Epidermal melanocyte (primary cell): ENCODE data around the gene PRCP.
A peak's percentile ranks its signal among the peaks of the same experiment; 100 is the strongest.
"Not testable (repeated sequence)": the region's sequence is repeated elsewhere in the genome, so short reads cannot be mapped to it uniquely, and the experiment has no call there.

Experiments used
- DNase-seq: peaks from one replicate; pipeline ENCODE4 v3.0.0; 2011; ENCODE audit warnings: low spot score; ENCODE audit not compliant: insufficient read length

The PRCP gene

GRCh38 chr11:82872377-82873150, 27.7 kb downstream of the PRCP start:
- no peak for DNase-seq

DNA sequence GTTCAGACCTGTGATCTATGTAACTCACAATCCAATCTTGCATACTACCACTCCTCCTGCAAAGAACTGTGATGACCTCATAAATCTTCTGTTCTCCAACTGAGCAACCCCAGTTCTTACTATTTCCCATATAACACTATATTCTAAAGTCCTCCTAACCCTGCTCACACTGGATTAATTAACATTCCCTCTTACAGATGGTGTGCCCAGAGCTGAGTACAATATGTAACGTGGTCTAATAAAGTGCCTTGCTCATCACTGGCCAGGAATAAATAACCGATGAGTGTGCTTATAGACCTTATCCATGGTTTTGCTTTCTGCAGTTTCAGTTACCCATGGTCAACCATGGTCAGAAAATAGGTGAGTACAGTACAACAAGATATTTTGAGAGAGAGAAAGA, 28.6 kb downstream of the PRCP start:
- no peak for DNase-seq

GRCh38 chr11:82869657-82870056, 30.6 kb downstream of the PRCP start:
- no peak for DNase-seq

- DNase-seq = peak; percentile 44
Measured at GRCh38 chr11:82867495-82868082, 32.6 kb downstream of the PRCP start.

GRCh38 chr11:82865841-82866240, 34.4 kb downstream of the PRCP start:
- DNase-seq = no peak

GRCh38 chr11:82864268-82864667, 36.0 kb downstream of the PRCP start:
- peak; percentile 49 for DNase-seq

DNA sequence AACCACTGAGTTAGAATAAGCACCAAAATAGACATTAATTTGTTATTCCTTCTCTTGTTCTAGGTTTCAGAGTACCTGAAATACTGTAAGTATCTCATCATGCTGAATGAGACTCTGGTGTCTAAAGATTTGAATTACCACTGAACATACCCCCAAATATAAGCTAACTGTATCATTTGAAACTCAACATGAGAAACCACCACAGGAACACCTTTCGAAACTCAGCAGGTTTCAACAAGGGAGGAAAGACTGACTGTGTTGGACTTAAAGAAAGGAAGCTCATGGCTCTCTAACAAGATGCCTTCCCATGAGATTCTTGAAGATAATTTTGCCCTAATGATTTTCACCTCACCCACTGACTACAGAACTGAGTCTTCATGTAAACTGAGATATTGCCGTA, 37.0 kb downstream of the PRCP start:
- DNase-seq = no peak

- no peak for DNase-seq
Measured at GRCh38 chr11:82862379-82862778, 37.9 kb downstream of the PRCP start.

DNA sequence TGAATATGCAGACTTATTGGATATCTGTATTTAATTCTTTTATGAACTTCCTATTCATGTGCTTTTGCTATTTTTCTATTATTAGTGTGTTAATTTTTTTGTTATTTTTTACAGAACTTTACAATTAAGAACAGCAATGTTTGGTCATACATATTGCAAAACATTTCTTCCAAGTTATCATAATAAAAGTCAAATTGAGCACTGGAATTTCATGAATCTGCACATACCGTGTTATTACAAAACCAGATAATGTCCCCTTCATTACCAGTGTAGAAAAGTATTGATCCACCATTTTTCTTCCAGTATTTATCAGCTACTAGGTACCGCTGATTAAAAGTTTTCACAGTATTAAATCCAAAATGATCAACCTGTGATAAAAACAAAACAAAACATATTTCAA, 40.5 kb downstream of the PRCP start:
- no peak for DNase-seq

- DNase-seq = no peak
Measured at GRCh38 chr11:82858556-82859091, 41.6 kb downstream of the PRCP start.

GRCh38 chr11:82858133-82858532, 42.1 kb downstream of the PRCP start:
- DNase-seq = no peak

DNA sequence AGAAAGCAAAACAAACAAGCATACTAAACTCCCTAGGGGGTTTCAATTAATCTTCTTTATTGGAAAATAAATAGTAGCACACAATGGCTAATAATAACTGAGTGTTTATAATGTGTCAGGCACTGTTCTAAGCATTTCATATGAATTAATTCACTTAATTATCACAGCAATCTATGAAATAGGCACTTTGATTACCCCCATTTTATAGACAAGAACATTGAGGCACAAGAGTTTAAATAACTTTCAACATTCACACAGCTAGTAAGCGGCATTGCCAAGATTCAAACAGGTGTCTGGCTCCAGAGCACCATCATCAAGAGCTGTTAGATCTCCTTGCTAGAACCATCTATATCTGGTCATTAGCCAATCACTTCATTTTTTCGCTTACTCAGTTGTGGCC, 43.1 kb downstream of the PRCP start:
- DNase-seq = no peak

DNA sequence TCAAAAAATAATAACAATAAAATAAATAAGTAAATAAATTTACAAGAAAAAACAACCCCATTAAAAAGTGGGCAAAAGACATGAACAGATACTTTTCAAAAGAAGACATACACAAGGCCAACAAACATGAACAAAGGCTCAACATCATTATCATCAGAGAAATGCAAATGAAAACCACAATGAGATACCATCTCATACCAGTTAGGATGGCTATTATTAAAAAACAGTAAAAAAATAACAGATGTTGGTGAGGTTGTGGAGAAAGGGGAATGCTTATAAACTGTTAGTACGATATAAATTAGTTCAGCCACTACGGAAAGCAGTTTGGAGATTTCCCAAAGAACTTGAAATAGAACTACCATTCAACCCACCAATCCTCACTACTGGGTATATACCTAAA, 44.6 kb downstream of the PRCP start:
- no peak for DNase-seq

DNA sequence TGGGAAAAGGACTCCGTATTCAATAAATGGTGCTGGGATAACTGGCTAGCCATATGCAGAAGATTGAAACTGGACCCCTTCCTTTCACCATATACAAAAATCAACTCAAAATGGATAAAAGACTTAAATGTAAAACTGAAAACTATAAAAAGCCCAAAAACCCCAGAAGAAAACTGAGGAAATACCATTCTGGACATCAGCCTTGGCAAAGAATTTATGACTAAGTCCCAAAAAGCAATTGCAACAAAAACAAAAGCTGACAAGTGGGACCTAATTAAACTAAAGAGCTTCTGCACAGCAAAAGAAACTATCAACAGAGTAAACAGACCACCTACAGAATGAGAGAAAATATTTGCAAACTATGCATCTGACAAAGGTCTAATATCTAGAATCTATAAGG, 45.3 kb downstream of the PRCP start:
- DNase-seq = not testable (repeated sequence)

GRCh38 chr11:82854242-82854641, 46.0 kb downstream of the PRCP start:
- no peak for DNase-seq

DNA sequence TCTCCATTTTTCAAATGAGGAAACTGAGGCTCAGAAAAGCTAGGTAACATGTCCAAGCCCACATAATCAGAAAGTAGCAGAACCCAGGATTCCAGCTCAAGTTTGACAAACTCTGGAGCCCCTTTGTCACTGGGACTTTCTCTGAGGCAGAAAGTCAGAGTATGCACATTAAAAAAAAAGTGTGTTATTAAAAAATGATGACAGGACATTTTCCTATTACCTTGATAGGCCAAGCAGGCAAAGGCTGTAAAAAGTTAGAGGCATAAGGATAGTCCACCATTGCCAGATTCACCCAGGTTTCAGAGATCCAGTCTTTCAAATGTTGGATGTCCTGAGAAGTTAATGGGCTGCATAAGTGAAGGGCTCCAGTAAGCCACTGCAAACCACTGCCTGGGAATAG, 51.4 kb downstream of the PRCP start:
- no peak for DNase-seq

- no peak for DNase-seq
Measured at GRCh38 chr11:82845356-82846353, 54.6 kb downstream of the PRCP start.

DNA sequence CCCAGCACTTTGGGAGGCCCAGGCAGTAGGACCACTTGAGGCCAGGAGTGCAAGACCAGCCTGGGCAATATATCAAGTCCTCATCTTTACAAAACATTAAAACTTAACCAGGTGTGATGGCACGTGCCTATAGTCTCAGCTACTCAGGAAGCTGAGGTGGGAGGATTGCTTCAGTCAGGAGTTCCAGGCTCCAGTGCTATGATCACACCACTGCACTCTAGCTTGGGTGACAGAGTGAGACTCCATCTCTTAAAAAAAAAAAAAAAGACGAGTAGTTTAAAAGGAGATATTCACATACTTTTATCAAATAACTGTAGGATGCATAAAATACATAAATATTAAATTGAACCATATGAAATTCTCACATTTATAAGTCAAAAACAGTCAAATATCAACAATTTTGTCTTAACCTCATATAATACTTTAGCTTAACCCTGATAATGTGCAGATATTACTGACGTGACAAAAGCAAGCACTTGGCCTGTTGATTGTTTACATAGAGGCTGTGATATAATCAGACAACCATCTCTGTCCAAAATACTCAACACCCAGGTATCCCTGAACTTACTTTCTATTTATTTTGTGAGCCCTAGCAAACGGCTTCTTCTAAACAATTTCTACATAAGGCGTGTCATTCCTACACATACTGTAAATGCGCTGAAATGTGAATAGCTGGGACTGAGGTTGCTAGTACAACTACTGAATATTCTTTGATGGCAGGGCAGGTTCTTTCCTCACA, 57.0 kb downstream of the PRCP start:
- DNase-seq = no peak

DNA sequence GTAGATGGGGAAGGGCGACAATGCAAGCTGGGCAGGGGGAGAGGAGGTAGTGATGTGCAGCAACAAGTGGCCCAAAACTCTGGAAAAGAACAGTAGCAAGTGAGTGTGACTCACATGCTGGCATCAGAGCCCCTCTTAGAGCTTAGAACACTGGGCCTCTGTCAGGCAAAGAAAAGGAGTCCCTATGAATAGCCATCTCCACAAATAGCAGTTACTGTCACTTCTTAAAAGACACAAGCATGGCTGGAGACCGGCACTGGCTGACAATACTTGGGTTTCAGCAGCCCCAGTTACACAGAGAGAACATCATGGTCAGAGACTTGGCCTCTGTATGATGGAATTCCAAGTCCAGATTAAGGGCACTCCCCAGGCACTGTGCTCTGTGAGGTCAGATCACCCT, 58.2 kb downstream of the PRCP start:
- DNase-seq = no peak

- DNase-seq = no peak
Measured at GRCh38 chr11:82837650-82838049, 62.6 kb downstream of the PRCP start.

- no peak for DNase-seq
Measured at GRCh38 chr11:82832983-82833382, 67.2 kb downstream of the PRCP start.
